ENCODE results near the gene HAUS3. TPM values are rescaled to one million over a fixed set of nuclear protein-coding genes. Genes with fewer than 3 reads are reported as not detected.

HAUS3 gene
- total and polyA plus RNA-seq, 2 of the 13 experiments (the other 11 are each of a cell fraction or from before 2014, with no cell fraction given): 3.9 to 12.6 TPM

DNA sequence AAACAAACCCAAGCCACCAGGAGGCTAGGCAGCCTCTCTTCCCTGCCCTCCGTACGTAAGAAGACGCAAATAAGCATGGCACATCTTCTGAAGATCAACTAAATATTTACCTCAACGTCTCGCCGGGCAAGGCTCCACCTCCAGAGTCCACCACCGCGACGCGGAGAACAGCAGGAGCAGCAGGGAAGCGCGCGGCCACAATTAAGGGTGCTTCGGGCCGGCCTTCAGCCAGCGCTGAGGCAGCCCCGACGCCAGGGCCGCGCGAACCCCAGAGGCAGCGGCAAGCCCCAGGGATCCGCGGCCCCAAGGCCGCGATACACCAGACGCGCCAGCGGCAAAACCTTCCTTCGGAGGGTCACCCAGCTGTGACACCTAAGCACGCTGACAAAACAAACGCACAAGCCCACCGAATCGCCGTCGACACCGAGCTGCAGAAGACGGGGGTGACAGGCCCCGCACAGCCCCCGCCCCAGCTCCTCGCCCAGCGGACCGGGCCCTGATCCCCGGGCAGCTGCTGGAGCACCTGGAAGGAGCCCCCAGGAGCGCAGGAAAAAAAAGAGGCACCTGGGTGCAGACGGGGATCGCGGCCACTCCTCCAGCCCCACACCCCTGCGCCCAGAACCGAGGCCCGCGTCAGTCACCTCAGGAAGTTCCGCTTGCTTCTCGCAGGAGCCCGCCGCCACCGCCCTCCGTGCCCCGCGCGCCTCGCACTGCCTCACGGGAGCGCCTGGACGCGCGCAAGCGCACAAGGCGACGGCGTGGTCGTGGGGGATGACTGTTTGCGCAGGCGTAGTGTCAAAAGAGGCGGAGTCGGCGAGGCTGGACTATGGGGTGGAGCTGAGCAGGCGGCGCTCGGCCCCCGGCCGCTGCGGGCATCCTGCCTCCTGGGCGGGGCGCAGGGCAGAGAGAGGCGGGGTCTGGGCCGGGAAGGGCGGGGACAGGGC is at the start of gene HAUS3, which contains the start of gene POLN (continued):
- TF ChIP-seq, protein P1, sequence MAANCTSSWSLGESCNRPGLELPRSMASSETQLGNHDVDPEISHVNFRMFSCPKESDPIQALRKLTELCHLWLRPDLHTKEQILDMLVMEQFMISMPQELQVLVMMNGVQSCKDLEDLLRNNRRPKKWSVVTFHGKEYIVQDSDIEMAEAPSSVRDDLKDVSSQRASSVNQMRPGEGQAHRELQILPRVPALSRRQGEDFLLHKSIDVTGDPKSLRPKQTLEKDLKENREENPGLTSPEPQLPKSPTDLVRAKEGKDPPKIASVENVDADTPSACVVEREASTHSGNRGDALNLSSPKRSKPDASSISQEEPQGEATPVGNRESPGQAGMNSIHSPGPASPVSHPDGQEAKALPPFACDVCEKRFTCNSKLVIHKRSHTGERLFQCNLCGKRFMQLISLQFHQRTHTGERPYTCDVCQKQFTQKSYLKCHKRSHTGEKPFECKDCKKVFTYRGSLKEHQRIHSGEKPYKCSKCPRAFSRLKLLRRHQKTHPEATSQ (CRISPR knock-in tag; IDR thresholded peaks at IDR 0.05; ENCODE audit: borderline replicate concordance): no peak
- no peak for TF ChIP-seq ATF7 (IDR thresholded peaks at IDR 0.05)
- 0 out of 2 replicates have a peak, but pooled peaks have one; percentile 34 for TF ChIP-seq ATF7 (CRISPR knock-in tag; IDR thresholded peaks at IDR 0.05)
- TF ChIP-seq, protein P2, sequence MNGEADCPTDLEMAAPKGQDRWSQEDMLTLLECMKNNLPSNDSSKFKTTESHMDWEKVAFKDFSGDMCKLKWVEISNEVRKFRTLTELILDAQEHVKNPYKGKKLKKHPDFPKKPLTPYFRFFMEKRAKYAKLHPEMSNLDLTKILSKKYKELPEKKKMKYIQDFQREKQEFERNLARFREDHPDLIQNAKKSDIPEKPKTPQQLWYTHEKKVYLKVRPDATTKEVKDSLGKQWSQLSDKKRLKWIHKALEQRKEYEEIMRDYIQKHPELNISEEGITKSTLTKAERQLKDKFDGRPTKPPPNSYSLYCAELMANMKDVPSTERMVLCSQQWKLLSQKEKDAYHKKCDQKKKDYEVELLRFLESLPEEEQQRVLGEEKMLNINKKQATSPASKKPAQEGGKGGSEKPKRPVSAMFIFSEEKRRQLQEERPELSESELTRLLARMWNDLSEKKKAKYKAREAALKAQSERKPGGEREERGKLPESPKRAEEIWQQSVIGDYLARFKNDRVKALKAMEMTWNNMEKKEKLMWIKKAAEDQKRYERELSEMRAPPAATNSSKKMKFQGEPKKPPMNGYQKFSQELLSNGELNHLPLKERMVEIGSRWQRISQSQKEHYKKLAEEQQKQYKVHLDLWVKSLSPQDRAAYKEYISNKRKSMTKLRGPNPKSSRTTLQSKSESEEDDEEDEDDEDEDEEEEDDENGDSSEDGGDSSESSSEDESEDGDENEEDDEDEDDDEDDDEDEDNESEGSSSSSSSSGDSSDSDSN (CRISPR knock-in tag; IDR thresholded peaks at IDR 0.05): peak; percentile 84
- TF ChIP-seq FOXA1 (IDR thresholded peaks at IDR 0.05): no peak
- TF ChIP-seq FOXA1 (CRISPR knock-in tag; IDR thresholded peaks at IDR 0.05): no peak
- no peak for TF ChIP-seq ISX (CRISPR knock-in tag; conservative IDR thresholded peaks at IDR 0.05)
- TF ChIP-seq ZEB1 (IDR thresholded peaks at IDR 0.05; ENCODE audit: insufficient replicate concordance, low read depth): no peak
- TF ChIP-seq, protein P3, sequence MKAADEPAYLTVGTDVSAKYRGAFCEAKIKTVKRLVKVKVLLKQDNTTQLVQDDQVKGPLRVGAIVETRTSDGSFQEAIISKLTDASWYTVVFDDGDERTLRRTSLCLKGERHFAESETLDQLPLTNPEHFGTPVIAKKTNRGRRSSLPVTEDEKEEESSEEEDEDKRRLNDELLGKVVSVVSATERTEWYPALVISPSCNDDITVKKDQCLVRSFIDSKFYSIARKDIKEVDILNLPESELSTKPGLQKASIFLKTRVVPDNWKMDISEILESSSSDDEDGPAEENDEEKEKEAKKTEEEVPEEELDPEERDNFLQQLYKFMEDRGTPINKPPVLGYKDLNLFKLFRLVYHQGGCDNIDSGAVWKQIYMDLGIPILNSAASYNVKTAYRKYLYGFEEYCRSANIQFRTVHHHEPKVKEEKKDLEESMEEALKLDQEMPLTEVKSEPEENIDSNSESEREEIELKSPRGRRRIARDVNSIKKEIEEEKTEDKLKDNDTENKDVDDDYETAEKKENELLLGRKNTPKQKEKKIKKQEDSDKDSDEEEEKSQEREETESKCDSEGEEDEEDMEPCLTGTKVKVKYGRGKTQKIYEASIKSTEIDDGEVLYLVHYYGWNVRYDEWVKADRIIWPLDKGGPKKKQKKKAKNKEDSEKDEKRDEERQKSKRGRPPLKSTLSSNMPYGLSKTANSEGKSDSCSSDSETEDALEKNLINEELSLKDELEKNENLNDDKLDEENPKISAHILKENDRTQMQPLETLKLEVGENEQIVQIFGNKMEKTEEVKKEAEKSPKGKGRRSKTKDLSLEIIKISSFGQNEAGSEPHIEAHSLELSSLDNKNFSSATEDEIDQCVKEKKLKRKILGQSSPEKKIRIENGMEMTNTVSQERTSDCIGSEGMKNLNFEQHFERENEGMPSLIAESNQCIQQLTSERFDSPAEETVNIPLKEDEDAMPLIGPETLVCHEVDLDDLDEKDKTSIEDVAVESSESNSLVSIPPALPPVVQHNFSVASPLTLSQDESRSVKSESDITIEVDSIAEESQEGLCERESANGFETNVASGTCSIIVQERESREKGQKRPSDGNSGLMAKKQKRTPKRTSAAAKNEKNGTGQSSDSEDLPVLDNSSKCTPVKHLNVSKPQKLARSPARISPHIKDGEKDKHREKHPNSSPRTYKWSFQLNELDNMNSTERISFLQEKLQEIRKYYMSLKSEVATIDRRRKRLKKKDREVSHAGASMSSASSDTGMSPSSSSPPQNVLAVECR (CRISPR knock-in tag; IDR thresholded peaks at IDR 0.05; ENCODE audit: borderline replicate concordance): peak; percentile 94
- TF ChIP-seq ZNF839 (CRISPR knock-in tag; IDR thresholded peaks at IDR 0.05; ENCODE audit: borderline replicate concordance): no peak
- peak; percentile 28; the same call in 1 of the 2 replicates for TF ChIP-seq NFYC (CRISPR knock-in tag; IDR thresholded peaks at IDR 0.05)
- TF ChIP-seq, protein P4, sequence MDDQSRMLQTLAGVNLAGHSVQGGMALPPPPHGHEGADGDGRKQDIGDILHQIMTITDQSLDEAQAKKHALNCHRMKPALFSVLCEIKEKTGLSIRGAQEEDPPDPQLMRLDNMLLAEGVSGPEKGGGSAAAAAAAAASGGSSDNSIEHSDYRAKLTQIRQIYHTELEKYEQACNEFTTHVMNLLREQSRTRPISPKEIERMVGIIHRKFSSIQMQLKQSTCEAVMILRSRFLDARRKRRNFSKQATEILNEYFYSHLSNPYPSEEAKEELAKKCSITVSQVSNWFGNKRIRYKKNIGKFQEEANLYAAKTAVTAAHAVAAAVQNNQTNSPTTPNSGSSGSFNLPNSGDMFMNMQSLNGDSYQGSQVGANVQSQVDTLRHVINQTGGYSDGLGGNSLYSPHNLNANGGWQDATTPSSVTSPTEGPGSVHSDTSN (CRISPR knock-in tag; IDR thresholded peaks at IDR 0.05; ENCODE audit: borderline replicate concordance): no peak
- peak; percentile 68; the same call in 1 of the 2 replicates for TF ChIP-seq ZNF605 (CRISPR knock-in tag; IDR thresholded peaks at IDR 0.05)
- no peak for TF ChIP-seq FOXO4 (CRISPR knock-in tag; conservative IDR thresholded peaks at IDR 0.05)
- no peak for TF ChIP-seq ZNF503 (CRISPR knock-in tag; IDR thresholded peaks at IDR 0.05)

All from HepG2 (cell line).